DND-41 (cell line): Measurements from ENCODE around the gene TMEM204.

Source experiments
- ATAC-seq: fragments of 200-7000 bp; cut with Tn5 transposase; 3 replicates; pipeline ENCODE4 v1.9.1; 2021; ENCODE audit warnings: low read depth; ENCODE audit not compliant: insufficient read depth
- DNase-seq: peaks from one replicate; pipeline ENCODE4 v3.0.0-alpha.2; 2020
- H2AFZ ChIP-seq: 2 replicates; pipeline ENCODE4 v1.6.0; 2012; ENCODE audit warnings: low read depth, low read length
- H3K27ac ChIP-seq: 2 replicates; pipeline ENCODE4 v1.5.1; 2012; ENCODE audit warnings: low read length, inconsistent platforms
- H3K27me3 ChIP-seq: fragments of 200-600 bp; sonication (generic); 2 replicates; pipeline ENCODE4 v1.6.0; 2012; ENCODE audit warnings: low read length, mild to moderate bottlenecking, inconsistent platforms; ENCODE audit not compliant: insufficient read depth, poor library complexity
- H3K36me3 ChIP-seq: 2 replicates; pipeline ENCODE4 v1.5.1; 2012; ENCODE audit warnings: low read length, inconsistent platforms; ENCODE audit not compliant: insufficient read depth
- H3K4me1 ChIP-seq: 2 replicates; pipeline ENCODE4 v1.5.1; 2012; ENCODE audit warnings: mild to moderate bottlenecking, low read length; ENCODE audit not compliant: insufficient read depth
- H3K4me2 ChIP-seq: 2 replicates; pipeline ENCODE4 v1.6.0; 2012; ENCODE audit warnings: mild to moderate bottlenecking, moderate library complexity, low read length, inconsistent platforms; ENCODE audit not compliant: insufficient read depth
- H3K4me3 ChIP-seq, 2 experiments: fragments of 200-600 bp in 1 of 2; shearing (Covaris generic) in 1 of 2; 2 replicates each; pipeline ENCODE4 v1.5.1; 2012 to 2016; ENCODE audit warnings: inconsistent platforms in 2 of 2, low read length in 2 of 2, mild to moderate bottlenecking in 2 of 2, low read depth in 1 of 2, moderate library complexity in 1 of 2
- H3K79me2 ChIP-seq: 2 replicates; pipeline ENCODE4 v1.6.0; 2012; ENCODE audit warnings: low read length, inconsistent platforms; ENCODE audit not compliant: insufficient read depth
- H3K9ac ChIP-seq: 2 replicates; pipeline ENCODE4 v1.6.0; 2012; ENCODE audit warnings: low read depth, mild to moderate bottlenecking, inconsistent platforms, low read length, moderate library complexity
- H3K9me3 ChIP-seq: 2 replicates; pipeline ENCODE4 v1.5.1; 2012; ENCODE audit warnings: low read length, moderate library complexity, mild to moderate bottlenecking, inconsistent platforms; ENCODE audit not compliant: insufficient read depth, severe bottlenecking
- H4K20me1 ChIP-seq: 2 replicates; pipeline ENCODE4 v1.6.0; 2012; ENCODE audit warnings: low read length; ENCODE audit not compliant: insufficient read depth
- CTCF ChIP-seq: IDR thresholded peaks from 2 replicates; pipeline ENCODE4 v1.5.1; 2012; ENCODE audit warnings: borderline replicate concordance, low read length, moderate library complexity, mild to moderate bottlenecking; ENCODE audit not compliant: poor library complexity, severe bottlenecking; ENCODE audit errors: extremely low read depth
- EZH2 ChIP-seq: IDR thresholded peaks from 3 replicates; pipeline ENCODE4 v1.6.1; 2012; ENCODE audit warnings: borderline replicate concordance, low read depth, mild to moderate bottlenecking, moderate library complexity, low read length, inconsistent platforms; ENCODE audit not compliant: severe bottlenecking

The TMEM204 gene

DNA sequence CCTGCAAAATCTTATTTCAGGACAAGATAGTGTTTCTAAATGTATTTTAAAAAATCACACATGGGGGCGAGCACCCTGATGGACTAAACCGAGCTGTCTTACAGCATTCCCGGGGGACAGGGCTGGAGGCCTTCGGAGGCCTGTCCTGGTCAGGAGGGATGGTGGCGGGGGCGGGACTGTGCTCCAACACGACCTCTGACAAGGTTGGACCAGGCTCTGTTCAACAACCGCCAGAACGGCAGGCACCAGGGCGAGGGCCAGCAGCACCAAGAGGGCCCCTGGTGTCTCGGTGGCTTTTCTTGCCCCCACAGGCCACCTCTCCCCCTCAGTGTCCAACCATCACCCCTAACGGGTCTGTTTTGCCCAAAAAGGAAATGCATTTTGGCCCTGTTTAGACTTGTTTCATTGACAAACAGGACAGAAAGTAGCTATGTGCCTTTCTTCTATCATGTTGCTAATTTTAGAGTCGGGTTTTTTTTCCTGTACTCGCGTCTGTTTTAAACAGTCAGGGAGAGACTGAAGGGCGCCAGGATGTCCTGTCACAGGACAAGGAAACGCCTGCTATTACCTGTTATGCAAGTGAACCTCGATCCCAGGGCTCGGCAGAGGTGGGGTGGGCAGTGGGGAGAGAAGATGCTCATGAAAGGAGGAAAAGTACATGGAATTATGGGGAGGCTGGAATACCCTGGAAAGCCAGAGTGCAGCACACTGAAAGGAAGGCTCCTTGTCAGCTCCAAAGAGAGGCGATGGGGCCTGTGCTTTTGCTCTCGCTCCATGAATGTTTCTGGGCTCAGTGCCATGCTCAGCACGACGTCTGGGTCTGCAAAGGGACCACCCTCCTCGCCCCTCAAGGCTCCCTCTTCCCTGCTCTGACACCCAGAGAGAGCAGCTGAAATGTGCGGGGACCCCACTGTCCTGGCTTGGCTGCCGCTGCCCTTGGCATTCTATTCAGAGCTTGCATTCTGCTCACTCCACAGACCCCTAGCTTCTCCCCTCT is 11.9 kb downstream of the TMEM204 start:
- H3K36me3 ChIP-seq: no peaks in the 10 kb centered on the region
- H3K9ac ChIP-seq: no peak overlapping the region
- H2AFZ ChIP-seq: no peak overlapping the region

DNA sequence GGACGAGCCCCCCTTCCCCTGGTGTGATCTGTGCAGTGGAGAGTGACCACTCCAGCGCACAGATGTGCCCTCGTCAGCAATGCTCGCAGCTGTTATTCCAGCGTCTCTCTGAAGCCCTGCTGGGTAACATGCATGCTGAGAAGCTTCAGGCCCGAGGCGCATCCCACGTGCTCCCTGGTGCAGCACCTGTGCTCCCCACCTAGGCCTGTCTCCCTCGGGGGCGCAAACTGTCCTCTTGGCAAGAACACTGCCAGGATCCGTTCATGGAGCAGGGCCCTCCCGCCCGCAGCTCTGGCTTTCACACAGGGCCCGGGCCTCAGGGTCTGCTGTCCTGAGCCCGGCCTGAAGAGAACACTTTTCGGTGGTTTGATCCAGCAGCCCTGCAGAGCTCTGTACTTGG is 13.0 kb downstream of the TMEM204 start:
- Histone ChIP-seq H3K79me2 (no peaks in the 10 kb centered on the region), H3K9me3 (no peaks in the 10 kb centered on the region), H3K27me3 (no peaks in the 10 kb centered on the region), H3K4me2 (no peak overlapping the region), H2AFZ (no peak overlapping the region), H3K9ac (no peak overlapping the region), H3K4me1 (no peaks in the 10 kb centered on the region), H4K20me1 (no peaks in the 10 kb centered on the region), H3K36me3 (no peaks in the 10 kb centered on the region), H3K27ac (no peak overlapping the region), H3K4me3 (no peak overlapping the region)
- no peak for ATAC-seq
- DNase-seq: no peak
- no peak for TF ChIP-seq EZH2
- TF ChIP-seq CTCF: no peak

More for the DNA sequence above, 11.9 kb downstream of the TMEM204 start:
- Histone ChIP-seq H3K9me3 (no peaks in the 10 kb centered on the region), H3K79me2 (no peaks in the 10 kb centered on the region), H3K27ac (no peak overlapping the region), H3K4me3 (no peak overlapping the region), H3K4me1 (no peaks in the 10 kb centered on the region), H4K20me1 (no peaks in the 10 kb centered on the region), H3K27me3 (no peaks in the 10 kb centered on the region), H3K4me2 (no peak overlapping the region)
- DNase-seq (no peak), ATAC-seq (no peak)
- TF ChIP-seq EZH2 (no peak), CTCF (no peak)

GRCh38 chr16:1548233-1548632 is 14.8 kb downstream of the TMEM204 start:
- Histone ChIP-seq H2AFZ (no peak overlapping the region), H3K27me3 (no peaks in the 10 kb centered on the region), H3K27ac (no peak overlapping the region), H3K9me3 (no peaks in the 10 kb centered on the region), H4K20me1 (no peaks in the 10 kb centered on the region), H3K9ac (no peak overlapping the region), H3K36me3 (no peaks in the 10 kb centered on the region), H3K4me3 (no peak overlapping the region), H3K79me2 (no peaks in the 10 kb centered on the region), H3K4me2 (no peak overlapping the region), H3K4me1 (no peaks in the 10 kb centered on the region)
- no peak for DNase-seq
- no peak for ATAC-seq
- TF ChIP-seq CTCF: no peak
- TF ChIP-seq EZH2: no peak
